HG02759 (cell line): ENCODE results near the gene MYO18B.
"Not testable (repeated sequence)": the region's sequence is repeated elsewhere in the genome, so short reads cannot be mapped to it uniquely, and the experiment has no call there.

Experiments
- ATAC-seq: cut with Tn5 transposase; IDR thresholded peaks from one replicate; pipeline ENCODE4 v1.9.1; 2021; ENCODE audit warnings: mild to moderate bottlenecking, moderate library complexity; ENCODE audit not compliant: unreplicated experiment

Gene MYO18B

GRCh38 chr22:25741692-25742626 is at the start of gene MYO18B:
TSS of gene MYO18B (plus strand) at chr22:25742188. CDS start at chr22:25761093, 18,905 bp downstream.
- ATAC-seq = no peak

GRCh38 chr22:25692397-25693267 is 49.4 kb upstream of the MYO18B start:
- no peak for ATAC-seq

GRCh38 chr22:25693268-25693565 is 48.8 kb upstream of the MYO18B start:
- ATAC-seq = no peak

- no peak for ATAC-seq
Measured at GRCh38 chr22:25694196-25694907, 47.6 kb upstream of the MYO18B start.

- ATAC-seq = no peak
Measured at GRCh38 chr22:25695146-25695545, 46.8 kb upstream of the MYO18B start.

- ATAC-seq = no peak
Measured at GRCh38 chr22:25696763-25697162, 45.2 kb upstream of the MYO18B start.

GRCh38 chr22:25697181-25697664 is 44.8 kb upstream of the MYO18B start:
- ATAC-seq = no peak

GRCh38 chr22:25697978-25698377 is 44.0 kb upstream of the MYO18B start:
- no peak for ATAC-seq

GRCh38 chr22:25698461-25698860 is 43.5 kb upstream of the MYO18B start:
- ATAC-seq = no peak

- ATAC-seq = no peak
Measured at GRCh38 chr22:25698978-25699377, 43.0 kb upstream of the MYO18B start.

- ATAC-seq = no peak
Measured at GRCh38 chr22:25701056-25701780, 40.8 kb upstream of the MYO18B start.

GRCh38 chr22:25702040-25702439 is 39.9 kb upstream of the MYO18B start:
- ATAC-seq = no peak

GRCh38 chr22:25702571-25703167 is 39.3 kb upstream of the MYO18B start:
- no peak for ATAC-seq

GRCh38 chr22:25704701-25705100 is 37.3 kb upstream of the MYO18B start:
- ATAC-seq = no peak

GRCh38 chr22:25706197-25706596 is 35.8 kb upstream of the MYO18B start:
- no peak for ATAC-seq

GRCh38 chr22:25708430-25708829 is 33.6 kb upstream of the MYO18B start:
- not testable (repeated sequence) for ATAC-seq

- no peak for ATAC-seq
Measured at GRCh38 chr22:25709758-25710157, 32.2 kb upstream of the MYO18B start.

GRCh38 chr22:25710501-25710900 is 31.5 kb upstream of the MYO18B start:
- ATAC-seq = no peak

- ATAC-seq = no peak
Measured at GRCh38 chr22:25711491-25711890, 30.5 kb upstream of the MYO18B start.
